WTC11 (cell line): ENCODE data around the gene C1orf35. TPM values are rescaled to one million over a fixed set of nuclear protein-coding genes. Genes with fewer than 3 reads are reported as not detected.

Experiments
- ARID4B ChIP-seq: sonication (generic); formaldehyde crosslinking; IDR thresholded peaks from 2 replicates; pipeline ENCODE4 v1.8.0; 2023; ENCODE audit warnings: missing genetic modification reagents, mild to moderate bottlenecking, borderline replicate concordance
- ATF2 ChIP-seq: sonication (generic); formaldehyde crosslinking; IDR thresholded peaks from 2 replicates; pipeline ENCODE4 v1.8.1; 2022; ENCODE audit warnings: low read depth, missing genetic modification reagents, borderline replicate concordance
- ETV6 ChIP-seq: sonication (generic); formaldehyde crosslinking; IDR thresholded peaks from 2 replicates; pipeline ENCODE4 v1.8.1; 2022; ENCODE audit warnings: mild to moderate bottlenecking, missing genetic modification reagents
- FOXJ3 ChIP-seq: sonication (generic); formaldehyde crosslinking; IDR thresholded peaks from 2 replicates; pipeline ENCODE4 v1.9.0; 2021; ENCODE audit warnings: missing genetic modification reagents, mild to moderate bottlenecking, borderline replicate concordance
- HMGXB4 ChIP-seq: sonication (generic); formaldehyde crosslinking; IDR thresholded peaks from 2 replicates; pipeline ENCODE4 v1.8.1; 2023; ENCODE audit warnings: mild to moderate bottlenecking, moderate library complexity, missing genetic modification reagents
- PRDM15 ChIP-seq: sonication (generic); formaldehyde crosslinking; IDR thresholded peaks from 2 replicates; pipeline ENCODE4 v1.8.0; 2022; ENCODE audit warnings: missing genetic modification reagents
- STAT6 ChIP-seq: sonication (generic); formaldehyde crosslinking; conservative IDR thresholded peaks from 2 replicates; pipeline ENCODE4 v1.8.1; 2023; ENCODE audit warnings: mild to moderate bottlenecking, low read depth, missing genetic modification reagents, moderate library complexity
- TEAD4 ChIP-seq: sonication (generic); formaldehyde crosslinking; IDR thresholded peaks from 2 replicates; pipeline ENCODE4 v1.8.0; 2022; ENCODE audit warnings: mild to moderate bottlenecking, missing genetic modification reagents
- USF1 ChIP-seq: sonication (generic); formaldehyde crosslinking; IDR thresholded peaks from 2 replicates; pipeline ENCODE4 v1.8.0; 2022; ENCODE audit warnings: mild to moderate bottlenecking, missing genetic modification reagents
- ZNF281 ChIP-seq: sonication (generic); formaldehyde crosslinking; IDR thresholded peaks from 2 replicates; pipeline ENCODE4 v1.8.0; 2023; ENCODE audit warnings: mild to moderate bottlenecking, missing genetic modification reagents
- ZNF317 ChIP-seq: sonication (generic); formaldehyde crosslinking; IDR thresholded peaks from 2 replicates; pipeline ENCODE4 v1.8.1; 2023; ENCODE audit warnings: low read depth, mild to moderate bottlenecking, moderate library complexity, missing genetic modification reagents, borderline replicate concordance
- ZNF532 ChIP-seq: fragments of 250-450 bp; sonication (Bioruptor Pico); IDR thresholded peaks from 2 replicates; pipeline ENCODE4 v1.9.0; 2021; ENCODE audit warnings: mild to moderate bottlenecking, borderline replicate concordance
- total RNA-seq: library from RNA; stranded (reverse); gene quantifications from 3 replicates; pipeline ENCODE4 v1.2.3, GENCODE V29; 2021

C1orf35 gene
- total RNA-seq, 1 experiment from 2014 or later, result 33.8 TPM

- no peak for TF ChIP-seq PRDM15 (CRISPR knock-in tag)
- no peak for TF ChIP-seq HMGXB4 (CRISPR knock-in tag)
- TF ChIP-seq STAT6, result no peak
- TF ChIP-seq FOXJ3 (CRISPR knock-in tag), result no peak
- no peak for TF ChIP-seq ZNF532 (CRISPR knock-in tag)
- TF ChIP-seq ZNF281, result no peak
- TF ChIP-seq ARID4B, result no peak
- no peak for TF ChIP-seq ATF2 (CRISPR knock-in tag)
- TF ChIP-seq USF1 (CRISPR knock-in tag), result no peak
- no peak for TF ChIP-seq TEAD4
- no peak for TF ChIP-seq ZNF317
- TF ChIP-seq ETV6 (CRISPR knock-in tag), result no peak
Observed at GRCh38 chr1:228071839-228072657, 31.1 kb downstream of the C1orf35 start (continued).
